GM12878 (cell line): Measurements from ENCODE around the gene TSHZ2. TPM values are rescaled to one million over a fixed set of nuclear protein-coding genes. Genes with fewer than 3 reads are reported as not detected.

Source experiments
- ATAC-seq: fragments of 200-7000 bp; cut with Tn5 transposase; 3 replicates; pipeline ENCODE4 v1.9.1; 2020; ENCODE audit warnings: mild to moderate bottlenecking, moderate library complexity
- BruUV-seq: library from RNA; stranded (reverse); fragments of 400-500 nt; replicated peaks from 2 replicates; lab custom pipeline; 2021; lab: Mats Ljungman, UMichigan
- CTCF ChIA-PET: fragments of 300-600 bp; sonication (Branson Sonifier 250); formaldehyde crosslinking; extraction: SDS; loops from one replicate; lab custom pipeline; 2021; ENCODE audit warnings: inconsistent platforms; lab: Yijun Ruan, JAX
- POLR2A ChIA-PET: fragments of 350-600 bp; formaldehyde crosslinking; extraction: SDS; loops from one replicate; lab custom pipeline; 2021; ENCODE audit warnings: inconsistent platforms; lab: Charles Lee
- RAD21 ChIA-PET: fragments of 300-600 bp; sonication (Branson Sonifier 250); formaldehyde crosslinking; loops from one replicate; lab custom pipeline; 2023; ENCODE audit warnings: antibody characterized with exemption; ENCODE audit not compliant: unreplicated experiment; lab: Charles Lee
- SMC1A ChIA-PET: fragments of 300-600 bp; sonication (Branson Sonifier 250); formaldehyde crosslinking; loops from one replicate; lab custom pipeline; 2023; ENCODE audit not compliant: unreplicated experiment, uncharacterized antibody; lab: Charles Lee
- DNase-seq: peaks from one replicate; pipeline ENCODE4 v3.0.0-alpha.2; 2011; ENCODE audit warnings: low read depth, low spot score
- FAIRE-seq: peaks from 3 replicates; lab custom pipeline; 2011; peaks lifted over from hg19 to GRCh38; lab: Jason Lieb, UNC
- H2AFZ ChIP-seq: 2 replicates; pipeline ENCODE4 v1.6.0; 2011; ENCODE audit warnings: low read depth, low read length, control low read depth; ENCODE audit not compliant: control insufficient read depth
- H3K27ac ChIP-seq: 2 replicates; pipeline ENCODE4 v1.5.1; 2011; ENCODE audit warnings: control low read depth; ENCODE audit not compliant: control insufficient read depth, insufficient read depth
- H3K27me3 ChIP-seq, 2 experiments: replicated peaks in 1 of 2; 2 replicates each; pipeline versions ENCODE4 v1.6.0 to v1.6.1; 2011; ENCODE audit warnings: low read length in 1 of 2; ENCODE audit not compliant: control insufficient read depth in 2 of 2, insufficient read depth in 2 of 2
- H3K36me3 ChIP-seq, 2 experiments: 2 replicates each; pipeline ENCODE4 v1.5.1; 2011; ENCODE audit warnings: low read length in 1 of 2; ENCODE audit not compliant: control insufficient read depth in 2 of 2, insufficient read depth in 2 of 2
- H3K4me1 ChIP-seq: 2 replicates; pipeline ENCODE4 v1.6.1; 2011; ENCODE audit warnings: mild to moderate bottlenecking, low read length, moderate library complexity, mixed read lengths; ENCODE audit not compliant: control insufficient read depth, insufficient read depth
- H3K4me2 ChIP-seq: 2 replicates; pipeline ENCODE4 v1.6.0; 2011; ENCODE audit warnings: control low read depth; ENCODE audit not compliant: control insufficient read depth, insufficient read depth
- H3K4me3 ChIP-seq: fragments of 200-600 bp; sonication (generic); 2 replicates; pipeline ENCODE4 v1.5.1; 2016
- H3K79me2 ChIP-seq: 2 replicates; pipeline ENCODE4 v1.6.0; 2011; ENCODE audit warnings: low read length; ENCODE audit not compliant: control insufficient read depth, insufficient read depth
- H3K9ac ChIP-seq: 2 replicates; pipeline ENCODE4 v1.8.0; 2011; ENCODE audit warnings: low read length, control low read depth, mixed read lengths; ENCODE audit not compliant: control insufficient read depth, insufficient read depth
- H3K9me3 ChIP-seq: replicated peaks from 3 replicates; pipeline ENCODE4 v1.5.1; 2011; ENCODE audit warnings: mild to moderate bottlenecking, low read length; ENCODE audit not compliant: control insufficient read depth, insufficient read depth
- H4K20me1 ChIP-seq: 2 replicates; pipeline ENCODE4 v1.6.0; 2011; ENCODE audit not compliant: control insufficient read depth, insufficient read depth
- BHLHE40 ChIP-seq, 2 experiments: fragments of 450-650 bp in 1 of 2; IDR thresholded peaks; 2 replicates each; pipeline ENCODE4 v1.6.1; 2011 to 2017; ENCODE audit warnings: low read depth in 2 of 2, borderline replicate concordance in 1 of 2, improper control_type of control experiment in 1 of 2, low read length in 1 of 2, mild to moderate bottlenecking in 1 of 2
- HDGF ChIP-seq: fragments of 450-650 bp; IDR thresholded peaks from 2 replicates; pipeline ENCODE4 v1.6.1; 2016; ENCODE audit warnings: antibody characterized with exemption
- IKZF2 ChIP-seq, 2 experiments: fragments of 450-650 bp; IDR thresholded peaks; 2 replicates each; pipeline ENCODE4 v1.6.1; 2017; ENCODE audit warnings: mild to moderate bottlenecking in 2 of 2, moderate library complexity in 2 of 2
- JUNB ChIP-seq: IDR thresholded peaks from 2 replicates; pipeline ENCODE4 v1.6.1; 2016; ENCODE audit warnings: antibody characterized with exemption, mild to moderate bottlenecking
- KLF5 ChIP-seq: fragments of 450-650 bp; IDR thresholded peaks from 2 replicates; pipeline ENCODE4 v1.6.1; 2014; ENCODE audit warnings: mild to moderate bottlenecking; ENCODE audit not compliant: partially characterized antibody
- NRF1 ChIP-seq: conservative IDR thresholded peaks from 2 replicates; pipeline ENCODE4 v1.6.1; 2011; ENCODE audit warnings: mild to moderate bottlenecking, low read depth, low read length, improper control_type of control experiment
- TCF7 ChIP-seq: IDR thresholded peaks from 2 replicates; pipeline ENCODE4 v1.6.1; 2014; ENCODE audit warnings: antibody characterized with exemption, borderline replicate concordance
- ZNF24 ChIP-seq: fragments of 450-650 bp; IDR thresholded peaks from 2 replicates; pipeline ENCODE4 v1.6.1; 2017; ENCODE audit warnings: antibody characterized with exemption, mild to moderate bottlenecking
- in situ Hi-C: fragments of 300-500 bp; cut with MboI; formaldehyde crosslinking; loops from 9 replicates; pipeline ENCODE4 v1.14.3; 2018; ENCODE audit warnings: mixed read lengths
- intact Hi-C: fragments of 100-400 bp; cut with micrococcal nuclease; formaldehyde crosslinking; loops from one replicate; pipeline ENCODE4 v1.14.2; 2022; ENCODE audit not compliant: unreplicated experiment
- polyA plus RNA-seq, 11 experiments: library from polyadenylated mRNA; depleted of rRNA in 4 of 11; unstranded in 6 of 11; stranded (reverse) in 5 of 11; fragments of >200 nt; fragmentation: Nextera tagmentation in 4 of 11; fragmentation: Illumina TruSeq in 1 of 11; extraction: Ambion mirVana in 4 of 11; extraction: Trizol in 1 of 11; gene quantifications; 1 replicate in 1 of 11; 2 replicates in 10 of 11; pipeline versions ENCODE4 v1.2.1 to v1.2.3, GENCODE V29; 2011 to 2016; ENCODE audit warnings: inconsistent platforms in 2 of 11, missing spikeins in 2 of 11, low read depth in 1 of 11
- total RNA-seq, 4 experiments: library from RNA; depleted of rRNA in 3 of 4; stranded (reverse); fragments of >200 nt in 3 of 4; fragmentation: Illumina TruSeq in 1 of 4; extraction: Trizol in 1 of 4; gene quantifications; 2 replicates each; pipeline versions ENCODE4 v1.2.1 to v1.2.3, GENCODE V29; 2013 to 2021
- TF ChIP-seq, protein P1 (sequence below): IDR thresholded peaks from 2 replicates; pipeline ENCODE4 v1.6.1; 2012; ENCODE audit warnings: mild to moderate bottlenecking, low read depth, low read length
- TF ChIP-seq, protein P2 (sequence below): IDR thresholded peaks from 2 replicates; pipeline ENCODE4 v1.6.1; 2012; ENCODE audit warnings: low read length, inconsistent platforms
- TF ChIP-seq, protein P3 (sequence below): IDR thresholded peaks from 2 replicates; pipeline ENCODE4 v1.6.1; 2011; ENCODE audit warnings: low read depth, low read length, improper control_type of control experiment, borderline replicate concordance
- TF ChIP-seq, protein P4 (sequence below): fragments of 450-650 bp; conservative IDR thresholded peaks from 2 replicates; pipeline ENCODE4 v1.6.1; 2017; ENCODE audit warnings: mild to moderate bottlenecking, moderate library complexity
- TF ChIP-seq, protein P5 (sequence below): fragments of 450-650 bp; IDR thresholded peaks from 2 replicates; pipeline ENCODE4 v1.6.1; 2016; ENCODE audit warnings: mild to moderate bottlenecking, moderate library complexity, borderline replicate concordance

Gene TSHZ2
- total and polyA plus RNA-seq, 10 of the 15 experiments (the other 5 are each of a cell fraction or from before 2014, with no cell fraction given): 0.01 to 0.86 (median 0.13) TPM; not detected in 2

DNA sequence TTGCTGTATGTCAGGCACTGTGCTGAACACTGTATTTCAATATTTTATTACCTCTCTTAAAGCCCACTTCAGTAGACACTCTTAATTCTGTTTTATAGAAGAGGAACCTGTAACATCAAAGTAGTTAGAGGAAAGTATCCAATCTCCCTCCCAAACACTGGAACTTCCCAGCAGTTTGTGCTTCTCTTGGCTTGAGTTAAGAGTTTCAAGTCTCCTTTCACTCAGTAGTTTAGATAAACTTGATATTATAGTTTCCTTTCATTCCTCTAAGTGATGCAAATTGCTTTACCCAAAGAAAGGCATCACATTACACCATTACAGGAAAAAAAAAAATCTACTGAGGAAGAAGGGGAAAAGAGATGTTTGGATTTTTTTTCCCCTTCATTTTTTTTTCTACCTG is 164.3 kb downstream of the TSHZ2 start:
- no peak overlapping the region for H3K4me2 ChIP-seq
- POLR2A ChIA-PET: interaction anchor here (0.7 kb wide), 2 partner anchors 10 to 692 kb away, joined by 3 read pairs; no protein-coding TSS in a partner anchor
- no peak overlapping the region for H3K4me3 ChIP-seq
- no TSS peak for BruUV-seq
- H3K27me3 ChIP-seq: no peaks in the 10 kb centered on the region
- DNase-seq (no peak), FAIRE-seq (no peak), ATAC-seq (no peak)
- RAD21 ChIA-PET: no interaction called here
- SMC1A ChIA-PET: no interaction called here
- no peak overlapping the region for H3K9ac ChIP-seq
- H2AFZ ChIP-seq: no peak overlapping the region
- CTCF ChIA-PET: interaction anchor here (1.4 kb wide), 1 partner anchor 10 kb away, joined by 3 read pairs; no protein-coding TSS in a partner anchor
- H3K9me3 ChIP-seq: no peaks in the 10 kb centered on the region
- H4K20me1 ChIP-seq: no peaks in the 10 kb centered on the region
- peaks cover 3% of the 10 kb centered on the region; the same call in 1 of the 2 replicates for H3K4me1 ChIP-seq
- no peaks in the 10 kb centered on the region for H3K79me2 ChIP-seq
- no peak overlapping the region for H3K27ac ChIP-seq
- no peaks in the 10 kb centered on the region for H3K36me3 ChIP-seq
- intact Hi-C loops (no loop called here), in situ Hi-C loops (no loop called here)
- TF ChIP-seq IKZF2 (IDR thresholded peaks at IDR 0.05): no peak
- TF ChIP-seq, protein P1, sequence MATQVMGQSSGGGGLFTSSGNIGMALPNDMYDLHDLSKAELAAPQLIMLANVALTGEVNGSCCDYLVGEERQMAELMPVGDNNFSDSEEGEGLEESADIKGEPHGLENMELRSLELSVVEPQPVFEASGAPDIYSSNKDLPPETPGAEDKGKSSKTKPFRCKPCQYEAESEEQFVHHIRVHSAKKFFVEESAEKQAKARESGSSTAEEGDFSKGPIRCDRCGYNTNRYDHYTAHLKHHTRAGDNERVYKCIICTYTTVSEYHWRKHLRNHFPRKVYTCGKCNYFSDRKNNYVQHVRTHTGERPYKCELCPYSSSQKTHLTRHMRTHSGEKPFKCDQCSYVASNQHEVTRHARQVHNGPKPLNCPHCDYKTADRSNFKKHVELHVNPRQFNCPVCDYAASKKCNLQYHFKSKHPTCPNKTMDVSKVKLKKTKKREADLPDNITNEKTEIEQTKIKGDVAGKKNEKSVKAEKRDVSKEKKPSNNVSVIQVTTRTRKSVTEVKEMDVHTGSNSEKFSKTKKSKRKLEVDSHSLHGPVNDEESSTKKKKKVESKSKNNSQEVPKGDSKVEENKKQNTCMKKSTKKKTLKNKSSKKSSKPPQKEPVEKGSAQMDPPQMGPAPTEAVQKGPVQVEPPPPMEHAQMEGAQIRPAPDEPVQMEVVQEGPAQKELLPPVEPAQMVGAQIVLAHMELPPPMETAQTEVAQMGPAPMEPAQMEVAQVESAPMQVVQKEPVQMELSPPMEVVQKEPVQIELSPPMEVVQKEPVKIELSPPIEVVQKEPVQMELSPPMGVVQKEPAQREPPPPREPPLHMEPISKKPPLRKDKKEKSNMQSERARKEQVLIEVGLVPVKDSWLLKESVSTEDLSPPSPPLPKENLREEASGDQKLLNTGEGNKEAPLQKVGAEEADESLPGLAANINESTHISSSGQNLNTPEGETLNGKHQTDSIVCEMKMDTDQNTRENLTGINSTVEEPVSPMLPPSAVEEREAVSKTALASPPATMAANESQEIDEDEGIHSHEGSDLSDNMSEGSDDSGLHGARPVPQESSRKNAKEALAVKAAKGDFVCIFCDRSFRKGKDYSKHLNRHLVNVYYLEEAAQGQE: no peak
- TF ChIP-seq, protein P2, sequence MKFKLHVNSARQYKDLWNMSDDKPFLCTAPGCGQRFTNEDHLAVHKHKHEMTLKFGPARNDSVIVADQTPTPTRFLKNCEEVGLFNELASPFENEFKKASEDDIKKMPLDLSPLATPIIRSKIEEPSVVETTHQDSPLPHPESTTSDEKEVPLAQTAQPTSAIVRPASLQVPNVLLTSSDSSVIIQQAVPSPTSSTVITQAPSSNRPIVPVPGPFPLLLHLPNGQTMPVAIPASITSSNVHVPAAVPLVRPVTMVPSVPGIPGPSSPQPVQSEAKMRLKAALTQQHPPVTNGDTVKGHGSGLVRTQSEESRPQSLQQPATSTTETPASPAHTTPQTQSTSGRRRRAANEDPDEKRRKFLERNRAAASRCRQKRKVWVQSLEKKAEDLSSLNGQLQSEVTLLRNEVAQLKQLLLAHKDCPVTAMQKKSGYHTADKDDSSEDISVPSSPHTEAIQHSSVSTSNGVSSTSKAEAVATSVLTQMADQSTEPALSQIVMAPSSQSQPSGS: no peak
- no peak for TF ChIP-seq JUNB
- TF ChIP-seq BHLHE40 (IDR thresholded peaks at IDR 0.05; ENCODE audit: borderline replicate concordance in 1 of 2, low read depth in 2 of 2, low read length in 1 of 2): no peak
- no peak for TF ChIP-seq ZNF24
- TF ChIP-seq NRF1: no peak
- TF ChIP-seq, protein P3, sequence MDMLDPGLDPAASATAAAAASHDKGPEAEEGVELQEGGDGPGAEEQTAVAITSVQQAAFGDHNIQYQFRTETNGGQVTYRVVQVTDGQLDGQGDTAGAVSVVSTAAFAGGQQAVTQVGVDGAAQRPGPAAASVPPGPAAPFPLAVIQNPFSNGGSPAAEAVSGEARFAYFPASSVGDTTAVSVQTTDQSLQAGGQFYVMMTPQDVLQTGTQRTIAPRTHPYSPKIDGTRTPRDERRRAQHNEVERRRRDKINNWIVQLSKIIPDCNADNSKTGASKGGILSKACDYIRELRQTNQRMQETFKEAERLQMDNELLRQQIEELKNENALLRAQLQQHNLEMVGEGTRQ: no peak
- TF ChIP-seq TCF7: no peak
- TF ChIP-seq, protein P4, sequence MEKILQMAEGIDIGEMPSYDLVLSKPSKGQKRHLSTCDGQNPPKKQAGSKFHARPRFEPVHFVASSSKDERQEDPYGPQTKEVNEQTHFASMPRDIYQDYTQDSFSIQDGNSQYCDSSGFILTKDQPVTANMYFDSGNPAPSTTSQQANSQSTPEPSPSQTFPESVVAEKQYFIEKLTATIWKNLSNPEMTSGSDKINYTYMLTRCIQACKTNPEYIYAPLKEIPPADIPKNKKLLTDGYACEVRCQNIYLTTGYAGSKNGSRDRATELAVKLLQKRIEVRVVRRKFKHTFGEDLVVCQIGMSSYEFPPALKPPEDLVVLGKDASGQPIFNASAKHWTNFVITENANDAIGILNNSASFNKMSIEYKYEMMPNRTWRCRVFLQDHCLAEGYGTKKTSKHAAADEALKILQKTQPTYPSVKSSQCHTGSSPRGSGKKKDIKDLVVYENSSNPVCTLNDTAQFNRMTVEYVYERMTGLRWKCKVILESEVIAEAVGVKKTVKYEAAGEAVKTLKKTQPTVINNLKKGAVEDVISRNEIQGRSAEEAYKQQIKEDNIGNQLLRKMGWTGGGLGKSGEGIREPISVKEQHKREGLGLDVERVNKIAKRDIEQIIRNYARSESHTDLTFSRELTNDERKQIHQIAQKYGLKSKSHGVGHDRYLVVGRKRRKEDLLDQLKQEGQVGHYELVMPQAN: no peak
- TF ChIP-seq, protein P5, sequence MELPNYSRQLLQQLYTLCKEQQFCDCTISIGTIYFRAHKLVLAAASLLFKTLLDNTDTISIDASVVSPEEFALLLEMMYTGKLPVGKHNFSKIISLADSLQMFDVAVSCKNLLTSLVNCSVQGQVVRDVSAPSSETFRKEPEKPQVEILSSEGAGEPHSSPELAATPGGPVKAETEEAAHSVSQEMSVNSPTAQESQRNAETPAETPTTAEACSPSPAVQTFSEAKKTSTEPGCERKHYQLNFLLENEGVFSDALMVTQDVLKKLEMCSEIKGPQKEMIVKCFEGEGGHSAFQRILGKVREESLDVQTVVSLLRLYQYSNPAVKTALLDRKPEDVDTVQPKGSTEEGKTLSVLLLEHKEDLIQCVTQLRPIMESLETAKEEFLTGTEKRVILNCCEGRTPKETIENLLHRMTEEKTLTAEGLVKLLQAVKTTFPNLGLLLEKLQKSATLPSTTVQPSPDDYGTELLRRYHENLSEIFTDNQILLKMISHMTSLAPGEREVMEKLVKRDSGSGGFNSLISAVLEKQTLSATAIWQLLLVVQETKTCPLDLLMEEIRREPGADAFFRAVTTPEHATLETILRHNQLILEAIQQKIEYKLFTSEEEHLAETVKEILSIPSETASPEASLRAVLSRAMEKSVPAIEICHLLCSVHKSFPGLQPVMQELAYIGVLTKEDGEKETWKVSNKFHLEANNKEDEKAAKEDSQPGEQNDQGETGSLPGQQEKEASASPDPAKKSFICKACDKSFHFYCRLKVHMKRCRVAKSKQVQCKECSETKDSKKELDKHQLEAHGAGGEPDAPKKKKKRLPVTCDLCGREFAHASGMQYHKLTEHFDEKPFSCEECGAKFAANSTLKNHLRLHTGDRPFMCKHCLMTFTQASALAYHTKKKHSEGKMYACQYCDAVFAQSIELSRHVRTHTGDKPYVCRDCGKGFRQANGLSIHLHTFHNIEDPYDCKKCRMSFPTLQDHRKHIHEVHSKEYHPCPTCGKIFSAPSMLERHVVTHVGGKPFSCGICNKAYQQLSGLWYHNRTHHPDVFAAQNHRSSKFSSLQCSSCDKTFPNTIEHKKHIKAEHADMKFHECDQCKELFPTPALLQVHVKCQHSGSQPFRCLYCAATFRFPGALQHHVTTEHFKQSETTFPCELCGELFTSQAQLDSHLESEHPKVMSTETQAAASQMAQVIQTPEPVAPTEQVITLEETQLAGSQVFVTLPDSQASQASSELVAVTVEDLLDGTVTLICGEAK: no peak
- no peak for TF ChIP-seq HDGF
- TF ChIP-seq KLF5: no peak
